ENCODE results near the gene LAMB4.

The LAMB4 gene

DNA sequence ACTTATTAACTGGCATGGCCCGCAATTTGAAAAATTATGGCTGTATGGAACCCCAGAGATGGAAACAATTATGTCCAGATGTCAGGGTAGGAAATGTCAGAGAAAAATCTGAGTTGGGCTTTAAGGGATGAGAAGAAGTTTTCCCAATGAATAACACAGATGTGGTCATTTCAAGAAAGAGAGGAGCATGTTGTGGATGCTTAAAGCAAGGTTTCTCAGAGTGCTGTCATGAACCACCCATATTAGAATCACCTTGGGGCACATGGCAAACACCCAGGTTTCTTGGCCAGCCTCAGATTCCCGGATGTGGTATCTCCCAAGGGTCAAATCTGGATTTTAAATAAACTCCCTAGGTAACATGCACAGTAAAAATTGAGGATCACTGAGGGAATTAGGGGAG is 43.6 kb downstream of the LAMB4 start:
- TF ChIP-seq, protein P1, sequence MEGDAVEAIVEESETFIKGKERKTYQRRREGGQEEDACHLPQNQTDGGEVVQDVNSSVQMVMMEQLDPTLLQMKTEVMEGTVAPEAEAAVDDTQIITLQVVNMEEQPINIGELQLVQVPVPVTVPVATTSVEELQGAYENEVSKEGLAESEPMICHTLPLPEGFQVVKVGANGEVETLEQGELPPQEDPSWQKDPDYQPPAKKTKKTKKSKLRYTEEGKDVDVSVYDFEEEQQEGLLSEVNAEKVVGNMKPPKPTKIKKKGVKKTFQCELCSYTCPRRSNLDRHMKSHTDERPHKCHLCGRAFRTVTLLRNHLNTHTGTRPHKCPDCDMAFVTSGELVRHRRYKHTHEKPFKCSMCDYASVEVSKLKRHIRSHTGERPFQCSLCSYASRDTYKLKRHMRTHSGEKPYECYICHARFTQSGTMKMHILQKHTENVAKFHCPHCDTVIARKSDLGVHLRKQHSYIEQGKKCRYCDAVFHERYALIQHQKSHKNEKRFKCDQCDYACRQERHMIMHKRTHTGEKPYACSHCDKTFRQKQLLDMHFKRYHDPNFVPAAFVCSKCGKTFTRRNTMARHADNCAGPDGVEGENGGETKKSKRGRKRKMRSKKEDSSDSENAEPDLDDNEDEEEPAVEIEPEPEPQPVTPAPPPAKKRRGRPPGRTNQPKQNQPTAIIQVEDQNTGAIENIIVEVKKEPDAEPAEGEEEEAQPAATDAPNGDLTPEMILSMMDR (IDR thresholded peaks at IDR 0.05; ENCODE audit: insufficient read depth, low read length, poor library complexity, severe bottlenecking), result no peak
- Histone ChIP-seq H3K36me3 (ENCODE audit: control insufficient read depth, insufficient read depth, low read length) (no peaks in the 10 kb centered on the region), H3K4me3 (replicated peaks; ENCODE audit: low read depth, low read length) (no peak overlapping the region)

DNA sequence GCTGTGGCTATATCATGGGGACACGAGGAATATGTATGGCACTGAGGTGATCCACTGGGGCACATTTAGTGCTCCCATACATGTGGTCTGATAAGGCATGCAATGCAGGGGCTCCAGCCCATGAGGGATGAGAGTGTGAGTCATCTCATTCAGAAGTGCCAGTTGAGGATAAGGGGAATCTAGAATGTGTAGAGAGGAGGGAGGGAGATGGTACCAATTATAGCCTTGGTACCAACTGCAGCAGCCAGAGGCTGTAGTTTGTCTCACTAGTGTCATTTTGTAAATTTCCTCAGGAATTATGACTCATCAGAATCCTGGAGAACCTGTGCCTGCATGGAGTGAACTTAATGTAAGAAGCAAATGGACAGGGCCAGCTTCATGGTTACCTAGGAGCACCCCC is 46.2 kb downstream of the LAMB4 start:
- Histone ChIP-seq H3K36me3 (ENCODE audit: control insufficient read depth, insufficient read depth, low read length) (no peaks in the 10 kb centered on the region), H3K27me3 (replicated peaks; ENCODE audit: control insufficient read depth, insufficient read depth, low read length) (no peaks in the 10 kb centered on the region; the same call in 1 of the 2 replicates), H3K4me3 (replicated peaks; ENCODE audit: low read depth, low read length) (no peak overlapping the region)
- no peak for DNase-seq (ENCODE audit: extremely low read depth, insufficient read length)
- TF ChIP-seq, protein P1 (IDR thresholded peaks at IDR 0.05; ENCODE audit: insufficient read depth, low read length, poor library complexity, severe bottlenecking), result no peak

More for the DNA sequence above, 43.6 kb downstream of the LAMB4 start:
- no peak for DNase-seq (ENCODE audit: extremely low read depth, insufficient read length)
- no peaks in the 10 kb centered on the region; the same call in 1 of the 2 replicates for H3K27me3 ChIP-seq (replicated peaks; ENCODE audit: control insufficient read depth, insufficient read depth, low read length)

GRCh38 chr7:108079648-108080591 is 50.2 kb downstream of the LAMB4 start:
- TF ChIP-seq, protein P1 (IDR thresholded peaks at IDR 0.05; ENCODE audit: insufficient read depth, low read length, poor library complexity, severe bottlenecking), result no peak
- Histone ChIP-seq H3K36me3 (ENCODE audit: control insufficient read depth, insufficient read depth, low read length) (no peaks in the 10 kb centered on the region), H3K27me3 (replicated peaks; ENCODE audit: control insufficient read depth, insufficient read depth, low read length) (no peaks in the 10 kb centered on the region; the same call in 1 of the 2 replicates), H3K4me3 (replicated peaks; ENCODE audit: low read depth, low read length) (no peak overlapping the region)
- DNase-seq (ENCODE audit: extremely low read depth, insufficient read length), result no peak

DNA sequence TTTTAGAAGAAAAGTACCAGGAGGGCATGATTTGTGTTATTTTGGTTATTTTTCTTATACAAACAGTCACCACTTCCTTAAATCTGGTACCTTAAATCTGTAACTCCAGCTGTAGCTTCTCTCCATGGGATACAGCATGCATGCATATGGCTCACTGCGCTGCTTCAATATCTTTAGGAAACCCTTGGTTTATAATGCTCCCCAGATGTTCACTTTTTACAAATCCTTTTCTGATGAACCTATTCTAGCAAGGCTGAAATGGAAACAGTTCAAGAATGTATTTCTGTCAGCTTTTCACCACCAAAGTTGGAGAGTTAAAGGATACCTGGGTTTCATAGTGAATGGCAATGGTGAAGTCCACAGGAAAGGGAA is 50.9 kb downstream of the LAMB4 start:
- Histone ChIP-seq H3K36me3 (ENCODE audit: control insufficient read depth, insufficient read depth, low read length) (no peaks in the 10 kb centered on the region), H3K4me3 (replicated peaks; ENCODE audit: low read depth, low read length) (no peak overlapping the region), H3K27me3 (replicated peaks; ENCODE audit: control insufficient read depth, insufficient read depth, low read length) (no peaks in the 10 kb centered on the region; the same call in 1 of the 2 replicates)
- TF ChIP-seq, protein P1 (IDR thresholded peaks at IDR 0.05; ENCODE audit: insufficient read depth, low read length, poor library complexity, severe bottlenecking), result no peak
- DNase-seq (ENCODE audit: extremely low read depth, insufficient read length), result no peak

DNA sequence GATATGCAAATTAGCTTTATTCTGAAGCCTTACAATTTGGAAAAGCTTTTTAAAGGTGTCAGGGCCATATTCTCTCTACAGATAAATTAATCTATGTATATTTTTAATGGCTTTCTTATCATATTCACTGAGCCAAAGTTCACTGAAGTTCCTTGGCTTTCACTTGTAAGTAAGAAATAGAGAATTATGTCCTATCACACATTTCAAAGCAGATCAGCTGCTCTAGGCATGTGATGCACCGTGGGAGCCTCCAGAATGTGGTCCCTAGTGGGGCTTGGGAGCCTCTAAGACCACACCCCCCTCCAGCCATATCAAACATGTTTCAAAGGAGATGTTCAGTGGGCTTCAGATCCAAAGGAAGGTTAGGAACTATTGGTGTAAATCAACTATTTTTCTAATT is 51.5 kb downstream of the LAMB4 start:
- no peaks in the 10 kb centered on the region; the same call in 1 of the 2 replicates for H3K27me3 ChIP-seq (replicated peaks; ENCODE audit: control insufficient read depth, insufficient read depth, low read length)
- H3K36me3 ChIP-seq (ENCODE audit: control insufficient read depth, insufficient read depth, low read length), result no peaks in the 10 kb centered on the region
- TF ChIP-seq, protein P1 (IDR thresholded peaks at IDR 0.05; ENCODE audit: insufficient read depth, low read length, poor library complexity, severe bottlenecking), result no peak
- H3K4me3 ChIP-seq (replicated peaks; ENCODE audit: low read depth, low read length), result no peak overlapping the region
- DNase-seq (ENCODE audit: extremely low read depth, insufficient read length), result no peak

All from GM06990 (cell line).